Measurements from ENCODE around the gene TMEM267.
"Not testable (repeated sequence)": the region's sequence is repeated elsewhere in the genome, so short reads cannot be mapped to it uniquely, and the experiment has no call there.

TMEM267 gene

DNA sequence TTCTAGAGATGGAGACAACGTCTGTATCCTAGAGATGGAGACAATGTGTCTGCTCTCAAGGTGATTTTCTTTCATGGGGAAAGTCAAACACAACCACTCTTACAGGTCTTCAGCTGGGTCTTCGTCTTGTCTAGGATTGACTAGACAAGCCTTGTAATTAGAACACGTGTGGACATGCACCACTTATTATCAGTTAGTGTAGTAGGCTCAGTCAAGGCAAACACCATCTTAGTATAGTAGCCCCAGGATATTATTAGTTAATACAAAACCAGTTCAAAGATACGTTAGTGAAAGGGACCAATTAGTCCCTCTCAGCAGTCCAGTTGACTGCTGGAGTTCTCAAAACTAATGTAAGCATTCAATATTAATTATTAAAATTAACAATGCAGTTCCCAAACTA lies 56.4 kb downstream of the TMEM267 start:
- Histone ChIP-seq H3K4me1 (ENCODE audit: control insufficient read depth in 1 of 2, insufficient read depth in 1 of 2, low read depth in 1 of 2, low read length in 1 of 2) (no peaks in the 10 kb centered on the region), H3K4me3 (ENCODE audit: low read depth in 1 of 2, low read length in 1 of 2) (no peak overlapping the region), H3K27me3 (no peaks in the 10 kb centered on the region), H3K27ac (no peak overlapping the region), H3K36me3 (no peaks in the 10 kb centered on the region), H3K9me3 (no peaks in the 10 kb centered on the region)
- TF ChIP-seq, protein P1, sequence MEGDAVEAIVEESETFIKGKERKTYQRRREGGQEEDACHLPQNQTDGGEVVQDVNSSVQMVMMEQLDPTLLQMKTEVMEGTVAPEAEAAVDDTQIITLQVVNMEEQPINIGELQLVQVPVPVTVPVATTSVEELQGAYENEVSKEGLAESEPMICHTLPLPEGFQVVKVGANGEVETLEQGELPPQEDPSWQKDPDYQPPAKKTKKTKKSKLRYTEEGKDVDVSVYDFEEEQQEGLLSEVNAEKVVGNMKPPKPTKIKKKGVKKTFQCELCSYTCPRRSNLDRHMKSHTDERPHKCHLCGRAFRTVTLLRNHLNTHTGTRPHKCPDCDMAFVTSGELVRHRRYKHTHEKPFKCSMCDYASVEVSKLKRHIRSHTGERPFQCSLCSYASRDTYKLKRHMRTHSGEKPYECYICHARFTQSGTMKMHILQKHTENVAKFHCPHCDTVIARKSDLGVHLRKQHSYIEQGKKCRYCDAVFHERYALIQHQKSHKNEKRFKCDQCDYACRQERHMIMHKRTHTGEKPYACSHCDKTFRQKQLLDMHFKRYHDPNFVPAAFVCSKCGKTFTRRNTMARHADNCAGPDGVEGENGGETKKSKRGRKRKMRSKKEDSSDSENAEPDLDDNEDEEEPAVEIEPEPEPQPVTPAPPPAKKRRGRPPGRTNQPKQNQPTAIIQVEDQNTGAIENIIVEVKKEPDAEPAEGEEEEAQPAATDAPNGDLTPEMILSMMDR (IDR thresholded peaks at IDR 0.05) = no peak

DNA sequence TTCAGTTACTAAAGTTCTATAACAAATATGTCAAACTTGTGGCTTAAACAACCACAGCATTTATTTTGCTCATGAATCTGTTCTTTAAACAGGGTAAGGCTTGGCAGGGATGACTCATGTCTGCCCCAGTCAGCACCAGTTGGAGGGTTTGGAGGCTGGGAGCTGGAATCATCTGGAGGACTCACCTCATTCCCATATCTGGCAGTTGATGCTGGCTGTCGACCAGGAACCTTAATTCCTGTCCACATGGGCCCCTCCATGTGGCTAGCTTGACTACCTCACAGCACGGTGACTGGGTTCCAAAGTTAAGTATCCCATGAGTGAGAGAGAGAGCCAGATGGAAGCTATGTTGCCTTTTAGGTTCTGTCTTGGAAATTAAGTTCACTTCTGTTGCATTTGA lies 57.7 kb downstream of the TMEM267 start:
- no peaks in the 10 kb centered on the region for H3K9me3 ChIP-seq
- H3K27me3 ChIP-seq = no peaks in the 10 kb centered on the region
- H3K4me1 ChIP-seq (ENCODE audit: control insufficient read depth in 1 of 2, insufficient read depth in 1 of 2, low read depth in 1 of 2, low read length in 1 of 2) = no peaks in the 10 kb centered on the region
- no peaks in the 10 kb centered on the region for H3K36me3 ChIP-seq
- TF ChIP-seq, protein P1 (IDR thresholded peaks at IDR 0.05) = no peak
- no peak overlapping the region for H3K4me3 ChIP-seq (ENCODE audit: low read depth in 1 of 2, low read length in 1 of 2)
- H3K27ac ChIP-seq = no peak overlapping the region

DNA sequence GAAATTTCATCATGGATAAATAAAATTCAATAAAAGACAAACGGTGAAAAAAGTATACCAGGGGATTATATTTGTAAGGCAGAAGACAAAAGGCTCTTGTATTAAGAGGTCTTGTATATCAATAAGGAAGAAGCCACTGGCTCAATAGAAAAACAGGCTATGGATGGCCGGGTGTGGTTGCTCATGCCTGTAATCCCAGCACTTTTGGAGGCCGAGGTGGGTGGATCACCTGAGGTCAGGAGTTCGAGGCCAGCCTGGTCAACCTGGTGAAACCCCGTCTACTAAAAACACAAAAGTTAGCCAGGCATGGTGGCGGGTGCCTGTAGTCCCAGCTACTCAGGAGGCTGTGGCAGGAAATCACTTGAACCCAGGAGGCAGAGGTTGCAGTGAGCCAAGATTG lies 60.6 kb downstream of the TMEM267 start:
- not testable (repeated sequence) for H3K27ac ChIP-seq; H3K9me3 ChIP-seq; H3K36me3 ChIP-seq; H3K4me1 ChIP-seq (ENCODE audit: control insufficient read depth in 1 of 2, insufficient read depth in 1 of 2, low read depth in 1 of 2, low read length in 1 of 2); H3K4me3 ChIP-seq (ENCODE audit: low read depth in 1 of 2, low read length in 1 of 2); H3K27me3 ChIP-seq

- Histone ChIP-seq H3K27ac (no peak overlapping the region), H3K4me1 (ENCODE audit: control insufficient read depth in 1 of 2, insufficient read depth in 1 of 2, low read depth in 1 of 2, low read length in 1 of 2) (no peaks in the 10 kb centered on the region), H3K4me3 (ENCODE audit: low read depth in 1 of 2, low read length in 1 of 2) (no peak overlapping the region), H3K36me3 (no peaks in the 10 kb centered on the region), H3K9me3 (no peaks in the 10 kb centered on the region), H3K27me3 (no peaks in the 10 kb centered on the region)
- TF ChIP-seq, protein P1 (IDR thresholded peaks at IDR 0.05) = no peak
These were observed 61.5 kb downstream of the TMEM267 start for GRCh38 chr5:43422143-43422542.

- Histone ChIP-seq H3K4me3 (ENCODE audit: low read depth in 1 of 2, low read length in 1 of 2) (no peak overlapping the region), H3K27me3 (no peaks in the 10 kb centered on the region), H3K9me3 (no peaks in the 10 kb centered on the region), H3K4me1 (ENCODE audit: control insufficient read depth in 1 of 2, insufficient read depth in 1 of 2, low read depth in 1 of 2, low read length in 1 of 2) (no peaks in the 10 kb centered on the region), H3K27ac (no peak overlapping the region), H3K36me3 (no peaks in the 10 kb centered on the region)
- TF ChIP-seq, protein P1 (IDR thresholded peaks at IDR 0.05) = no peak
These were observed 62.1 kb downstream of the TMEM267 start for GRCh38 chr5:43421450-43422133.

DNA sequence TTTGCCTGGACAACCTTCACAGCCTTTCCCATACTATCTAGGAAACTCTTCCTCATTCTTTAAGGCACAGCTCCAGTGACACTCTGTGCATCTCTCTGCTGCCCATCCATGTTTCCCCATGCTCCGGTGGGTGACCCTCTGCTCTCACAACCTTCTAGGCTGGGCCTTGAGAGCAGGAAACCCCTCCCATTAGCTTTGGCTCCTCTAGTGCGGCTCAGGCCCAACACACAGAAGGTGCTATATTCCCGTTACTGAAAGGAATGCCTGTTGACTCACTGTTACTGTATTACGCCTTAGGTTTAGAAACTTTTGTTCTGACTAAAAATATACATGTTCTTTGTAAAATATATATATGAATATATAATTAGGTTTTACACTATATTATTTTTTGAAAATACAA lies 63.4 kb downstream of the TMEM267 start:
- no peaks in the 10 kb centered on the region for H3K9me3 ChIP-seq
- no peak overlapping the region for H3K4me3 ChIP-seq (ENCODE audit: low read depth in 1 of 2, low read length in 1 of 2)
- TF ChIP-seq, protein P1 (IDR thresholded peaks at IDR 0.05) = no peak
- H3K4me1 ChIP-seq (ENCODE audit: control insufficient read depth in 1 of 2, insufficient read depth in 1 of 2, low read depth in 1 of 2, low read length in 1 of 2) = no peaks in the 10 kb centered on the region
- no peaks in the 10 kb centered on the region for H3K27me3 ChIP-seq
- H3K27ac ChIP-seq = no peak overlapping the region
- no peaks in the 10 kb centered on the region for H3K36me3 ChIP-seq
